HG02763 (cell line): ENCODE measurements around the gene TSACC.

Experiments used
- ATAC-seq: cut with Tn5 transposase; IDR thresholded peaks from one replicate; pipeline ENCODE4 v1.9.1; 2021; ENCODE audit warnings: mild to moderate bottlenecking, moderate library complexity; ENCODE audit not compliant: unreplicated experiment

The TSACC gene

GRCh38 chr1:156372876-156373275 is 34.5 kb downstream of the TSACC start:
- ATAC-seq, result no peak

- no peak for ATAC-seq
These were observed 35.2 kb downstream of the TSACC start for GRCh38 chr1:156373546-156373945.

DNA sequence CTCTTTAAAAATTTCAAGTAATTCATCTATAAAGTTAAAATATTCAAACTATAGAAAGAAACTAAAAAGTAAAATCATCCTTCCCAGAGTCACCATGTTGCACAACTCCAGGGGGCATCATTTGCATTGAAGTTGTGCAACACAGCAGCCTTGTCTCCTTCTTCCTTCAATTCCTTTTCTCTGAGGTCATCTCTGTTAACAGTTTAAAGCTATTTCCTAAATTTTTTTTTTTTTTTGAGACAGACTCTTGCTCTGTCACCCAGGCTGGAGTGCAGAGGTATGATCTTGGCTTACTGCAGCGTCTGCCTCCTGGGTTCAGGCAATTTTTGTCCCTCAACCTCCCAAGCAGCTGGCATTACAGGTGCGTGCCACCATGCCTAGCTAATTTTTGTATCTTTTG is 37.8 kb downstream of the TSACC start:
- no peak for ATAC-seq

- no peak for ATAC-seq
These were observed 38.9 kb downstream of the TSACC start for GRCh38 chr1:156376958-156377919.

GRCh38 chr1:156378557-156378956 is 40.2 kb downstream of the TSACC start:
- ATAC-seq, result no peak

DNA sequence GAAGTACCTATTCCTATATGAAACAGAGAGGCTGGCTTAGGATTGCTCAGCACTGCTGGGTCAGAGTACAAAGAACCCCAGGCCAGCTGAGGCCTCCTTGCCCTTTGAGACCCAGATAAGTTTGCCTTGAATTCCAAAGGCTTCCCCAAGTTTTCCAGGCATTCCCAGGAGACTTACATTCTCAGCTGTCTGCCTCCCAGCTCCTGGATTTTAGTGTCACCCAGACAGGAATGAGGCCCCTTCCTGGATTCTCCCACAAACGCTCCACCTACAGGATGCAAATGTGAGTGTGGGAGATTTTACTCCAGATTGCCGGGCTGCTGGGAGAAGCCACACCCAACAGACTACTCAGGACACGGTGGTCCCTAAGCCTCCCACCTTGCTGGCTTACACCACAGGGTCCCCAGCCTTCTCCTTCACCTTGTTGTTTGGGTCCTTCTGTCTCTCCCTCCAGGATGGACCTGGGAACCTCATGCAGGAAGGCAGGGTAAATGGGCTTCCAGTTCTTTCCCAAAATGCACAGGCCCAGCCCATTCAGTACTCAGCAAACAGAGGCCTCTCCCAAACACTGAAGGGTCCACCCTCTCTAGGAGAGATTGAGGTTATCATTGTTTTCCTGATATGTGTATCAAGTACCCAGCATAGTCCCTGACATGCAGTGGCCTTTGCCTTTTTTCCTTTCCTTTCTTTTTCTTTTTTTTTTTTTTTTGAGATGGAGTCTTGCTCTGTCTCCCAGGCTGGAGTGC is 41.3 kb downstream of the TSACC start:
- ATAC-seq, result no peak

GRCh38 chr1:156382561-156382960 is 44.2 kb downstream of the TSACC start:
- ATAC-seq, result no peak

DNA sequence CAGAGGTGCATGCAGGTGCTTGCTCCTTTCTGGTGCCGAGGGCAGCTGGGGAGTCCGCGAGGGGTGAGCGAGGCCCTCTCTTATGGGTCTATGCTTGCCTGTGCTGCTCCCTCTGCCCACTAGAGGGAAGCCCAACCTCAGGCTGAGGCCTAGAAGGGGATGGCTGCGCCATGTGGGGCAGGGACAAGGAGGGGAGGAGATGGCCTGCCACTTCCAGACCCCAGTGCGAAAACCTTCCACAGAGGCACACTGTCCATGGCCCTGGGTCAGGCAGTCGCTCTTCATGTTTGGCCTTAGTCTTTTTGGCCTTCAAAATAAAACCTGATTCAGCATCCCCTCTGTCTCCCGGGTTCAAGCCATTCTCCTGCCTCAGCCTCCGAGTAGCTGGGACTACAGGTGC is 44.7 kb downstream of the TSACC start:
- no peak for ATAC-seq

DNA sequence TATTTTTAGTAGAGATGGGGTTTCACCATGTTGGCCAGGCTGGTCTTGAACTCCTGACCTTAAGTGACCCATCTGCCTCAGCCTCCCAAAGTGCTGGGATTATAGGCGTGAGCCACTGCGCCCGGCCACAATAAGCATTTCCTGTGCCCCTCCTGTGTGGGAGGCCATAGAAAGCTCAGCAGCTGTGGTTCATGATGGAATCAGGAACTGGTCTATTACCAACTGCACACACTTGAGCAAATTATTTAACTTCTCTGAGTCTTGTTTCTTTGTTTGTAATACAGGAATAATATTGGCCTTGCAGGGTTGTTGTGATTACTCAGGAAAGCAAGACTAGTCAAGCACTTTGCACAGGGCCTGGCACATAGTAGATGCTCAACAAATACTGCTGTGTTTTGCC is 45.7 kb downstream of the TSACC start:
- no peak for ATAC-seq

DNA sequence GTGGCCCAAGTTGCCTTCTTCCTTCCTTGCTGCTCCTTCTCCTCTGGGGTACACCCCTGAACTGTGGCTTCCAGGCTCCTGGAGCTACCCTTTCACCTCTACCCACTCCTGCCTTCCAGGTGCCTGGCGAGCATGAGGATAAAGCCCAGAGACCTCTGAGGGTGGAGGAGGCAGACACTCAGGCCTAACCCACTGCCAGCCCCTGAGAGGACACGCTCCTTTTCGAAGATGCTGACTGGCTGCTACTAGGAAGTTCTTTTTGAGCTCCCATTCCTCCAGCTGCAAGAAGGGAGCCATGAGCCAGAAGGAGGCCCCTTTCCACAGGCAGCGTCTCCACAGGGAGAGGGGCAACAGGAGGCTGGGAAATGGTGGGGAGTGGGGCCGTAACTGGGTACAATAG is 46.3 kb downstream of the TSACC start:
- no peak for ATAC-seq

- no peak for ATAC-seq
These were observed 47.3 kb downstream of the TSACC start for GRCh38 chr1:156385534-156386031.

DNA sequence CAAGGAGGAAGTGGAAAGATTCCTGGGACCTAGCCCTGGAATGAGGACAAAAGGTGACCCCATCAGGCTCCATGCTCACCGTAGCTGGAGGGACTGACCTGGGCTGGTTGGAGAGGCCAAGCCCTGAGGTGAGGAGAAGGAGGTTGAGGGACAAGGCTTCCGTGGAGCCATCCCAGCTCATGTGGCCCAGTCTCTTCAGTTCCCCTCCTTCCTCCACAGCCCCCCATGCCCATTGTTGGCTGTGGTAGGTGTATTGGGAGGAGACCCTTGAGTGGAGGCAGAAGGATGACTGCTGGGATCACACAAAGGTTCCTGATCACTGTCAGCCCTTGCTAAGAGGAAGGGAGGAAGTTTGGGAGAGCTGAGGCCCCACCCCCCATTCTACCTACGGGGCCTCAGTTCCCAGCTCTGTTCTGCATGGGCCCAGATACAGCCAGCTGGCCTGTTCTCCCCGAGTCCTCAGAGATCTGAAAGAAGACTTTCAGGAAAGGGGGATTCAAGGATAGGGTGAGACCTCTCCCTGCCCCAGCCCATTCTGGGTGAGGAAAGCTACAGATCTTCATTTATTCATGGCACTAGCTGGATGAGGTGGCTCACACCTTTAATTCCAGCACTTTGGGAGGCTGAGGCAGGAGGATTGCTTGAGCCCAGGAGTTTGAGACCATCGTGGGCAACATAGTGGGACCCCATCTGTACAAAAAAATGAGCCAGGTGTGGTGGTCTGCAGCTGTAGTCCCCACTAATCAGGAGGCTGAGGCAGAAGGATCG is 48.0 kb downstream of the TSACC start:
- no peak for ATAC-seq

DNA sequence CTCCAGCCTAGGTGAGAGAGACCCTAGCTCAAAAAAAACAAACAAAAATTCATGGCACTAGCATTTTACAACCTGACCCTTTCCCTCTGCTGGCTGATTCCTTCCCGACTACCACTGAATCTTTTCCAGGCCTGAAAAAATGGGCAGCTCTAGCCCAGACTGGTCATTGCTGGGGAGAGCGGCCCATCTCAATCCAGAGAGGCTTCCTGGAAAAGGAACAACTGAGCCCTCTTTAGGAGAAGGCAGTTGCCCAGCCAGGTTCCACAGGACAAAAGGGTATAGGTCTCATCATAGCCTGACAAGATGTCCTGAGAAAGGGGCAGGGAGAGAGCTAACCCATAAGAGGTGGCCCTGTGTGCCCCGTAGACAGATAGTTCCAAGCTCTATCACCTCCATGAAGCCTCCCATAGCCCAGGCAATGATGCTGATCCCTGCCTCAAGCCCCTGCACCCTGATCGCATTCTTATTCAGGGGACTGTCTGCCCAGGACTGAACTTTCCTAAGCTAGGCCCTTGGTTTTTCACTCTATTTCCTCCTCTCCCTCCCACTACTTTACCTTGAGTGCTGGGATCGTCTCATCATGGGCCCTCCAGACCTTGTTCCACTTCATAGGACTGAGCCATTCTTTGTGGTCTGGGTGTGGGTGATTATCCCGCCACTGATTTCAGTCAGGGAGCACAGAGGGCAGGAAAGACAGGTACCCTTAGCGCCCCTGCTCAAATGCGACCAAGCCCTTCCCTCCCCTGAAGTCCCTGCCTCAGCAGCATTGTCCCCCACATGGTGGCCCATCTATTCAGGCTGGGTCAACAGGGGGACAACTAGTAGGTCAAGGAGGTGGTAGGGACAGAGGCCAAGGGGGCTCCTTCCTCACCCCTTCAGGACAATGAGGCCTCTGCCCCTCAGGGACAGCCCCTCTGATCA is 48.9 kb downstream of the TSACC start:
- no peak for ATAC-seq

- no peak for ATAC-seq
These were observed 49.5 kb downstream of the TSACC start for GRCh38 chr1:156387870-156388173.

DNA sequence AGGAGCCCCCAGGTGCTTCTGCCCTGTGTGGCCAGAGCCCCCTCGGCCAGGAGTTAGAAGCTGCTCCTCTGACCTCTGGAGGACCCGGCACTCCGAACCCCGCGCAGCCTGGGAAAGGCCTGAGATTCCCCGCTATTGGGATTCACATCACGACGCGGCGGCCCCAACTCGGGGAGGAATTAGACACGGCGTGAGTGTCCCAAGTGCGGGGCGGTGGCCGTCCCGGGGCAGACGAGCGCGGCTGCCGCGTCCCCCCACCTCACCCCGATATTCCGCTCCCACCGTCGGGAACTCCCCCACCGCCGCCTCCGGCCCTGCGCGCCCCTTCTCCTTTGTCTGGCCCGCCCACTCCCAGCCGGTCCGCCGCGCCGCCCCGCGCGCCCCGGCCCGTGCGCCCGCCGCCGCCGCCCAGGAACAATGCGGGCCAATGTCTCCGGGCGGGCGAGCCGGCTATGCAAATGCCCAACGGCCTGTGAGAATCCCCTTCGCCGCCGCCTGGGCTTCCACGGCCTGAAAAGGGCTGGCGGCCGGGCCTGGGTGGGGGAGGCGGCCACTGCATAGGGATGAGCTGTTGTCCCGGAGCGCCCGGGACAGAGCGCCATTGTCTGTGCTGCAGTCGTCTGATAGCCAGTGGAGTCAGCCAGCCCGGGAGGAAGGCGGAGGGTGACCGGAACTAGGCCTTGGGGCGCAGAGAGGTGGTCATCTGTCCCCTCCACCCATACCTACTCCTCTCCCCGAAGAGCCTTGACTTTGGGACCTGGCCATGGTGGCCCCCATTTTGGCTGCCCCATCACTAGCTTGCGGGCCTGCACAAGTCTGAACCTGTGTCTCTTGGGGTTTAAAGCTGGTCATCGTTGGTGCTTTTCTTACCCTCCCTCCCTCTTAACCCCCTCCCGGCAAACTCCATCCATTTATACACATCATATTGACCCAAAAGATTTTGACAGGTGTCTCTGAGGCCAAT is 50.1 kb downstream of the TSACC start:
- no peak for ATAC-seq

DNA sequence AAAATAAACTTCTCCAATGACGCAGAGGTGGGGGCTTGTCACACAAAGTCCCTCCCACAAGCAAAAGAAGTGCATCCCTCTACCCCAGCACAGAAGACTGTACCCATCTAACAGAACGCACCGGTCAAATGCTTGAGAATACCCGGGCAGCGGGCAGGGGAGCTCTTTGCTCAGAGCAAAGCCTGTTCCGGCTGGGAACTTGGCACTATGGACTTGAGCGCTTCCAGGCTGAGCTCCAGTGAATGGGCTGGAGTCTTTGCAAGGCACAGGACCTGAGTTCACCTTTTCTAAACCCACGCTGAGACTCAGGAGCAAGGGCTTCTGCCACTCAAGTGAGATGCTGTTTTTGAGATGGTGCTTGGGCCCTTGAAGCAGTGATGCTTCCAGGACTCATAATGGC is 51.0 kb downstream of the TSACC start:
- no peak for ATAC-seq

DNA sequence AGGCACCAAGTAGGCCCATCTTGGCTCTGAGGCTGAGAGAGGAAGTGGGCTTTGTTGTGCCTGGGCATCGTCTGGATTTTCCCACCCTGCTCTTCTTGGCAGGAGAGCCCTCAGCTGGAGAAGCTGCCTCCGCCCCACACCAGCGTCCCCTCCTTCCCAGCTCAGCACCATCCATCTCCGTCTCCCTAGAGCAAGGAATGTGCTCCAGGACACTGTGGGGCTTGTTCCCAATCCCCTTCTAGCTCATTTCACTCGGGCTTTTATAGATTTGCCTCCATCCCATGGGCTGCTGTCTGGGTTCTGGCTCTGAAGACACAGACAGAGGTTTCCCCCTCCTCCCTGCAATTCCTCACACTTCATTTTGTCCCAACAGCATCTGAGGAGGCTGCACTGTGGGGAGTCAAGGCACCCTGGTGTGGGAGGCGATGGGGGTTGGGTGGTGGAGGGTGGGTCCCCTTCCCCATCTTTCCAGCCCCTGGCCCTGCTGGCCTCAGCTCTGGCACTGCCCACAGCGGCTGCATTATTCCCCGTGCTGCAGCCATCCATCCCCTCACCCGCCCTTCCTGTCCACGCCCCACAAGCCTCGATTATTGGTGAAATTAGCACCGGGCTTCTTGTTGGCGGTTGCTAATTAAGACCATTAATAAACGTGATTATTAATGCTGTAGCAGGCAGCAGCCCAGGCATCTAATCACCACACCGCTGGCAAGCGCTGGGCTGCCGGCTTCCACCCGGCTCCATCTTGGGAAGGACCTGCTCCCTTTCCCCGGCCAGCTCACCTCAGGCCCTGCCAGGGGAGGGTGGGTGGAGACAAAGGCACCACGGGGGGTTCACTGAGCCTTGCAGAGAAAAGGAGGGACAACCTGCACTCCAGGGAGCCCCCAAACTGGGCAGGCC is 52.4 kb downstream of the TSACC start:
- ATAC-seq, result no peak

GRCh38 chr1:156391366-156391677 is 53.0 kb downstream of the TSACC start:
- no peak for ATAC-seq
